Measurements from ENCODE around the gene SNX32.

DNA sequence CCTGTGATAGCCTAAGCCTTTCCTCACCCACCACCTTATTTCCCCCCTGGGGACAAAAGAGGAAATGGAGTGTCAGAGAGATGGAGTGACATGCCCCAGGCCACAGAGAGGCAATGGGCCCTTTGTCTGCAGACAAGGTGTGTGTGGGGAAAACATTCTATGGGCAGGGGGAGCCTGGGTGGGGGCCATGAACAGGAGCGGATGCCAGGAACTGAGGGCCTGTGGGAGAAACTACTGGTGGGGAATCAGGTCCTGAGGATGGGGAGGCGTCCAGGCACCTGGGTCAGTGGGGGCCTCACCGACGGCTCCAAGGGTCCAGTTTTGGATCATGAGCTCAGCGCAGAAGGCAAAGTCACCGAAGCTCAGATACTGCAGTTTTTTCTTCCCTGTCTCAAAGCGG is 51.5 kb downstream of the SNX32 start:
- TF ChIP-seq EZH2 (IDR thresholded peaks at IDR 0.05; ENCODE audit: borderline replicate concordance, low read length), result no peak
- TF ChIP-seq, protein P1, sequence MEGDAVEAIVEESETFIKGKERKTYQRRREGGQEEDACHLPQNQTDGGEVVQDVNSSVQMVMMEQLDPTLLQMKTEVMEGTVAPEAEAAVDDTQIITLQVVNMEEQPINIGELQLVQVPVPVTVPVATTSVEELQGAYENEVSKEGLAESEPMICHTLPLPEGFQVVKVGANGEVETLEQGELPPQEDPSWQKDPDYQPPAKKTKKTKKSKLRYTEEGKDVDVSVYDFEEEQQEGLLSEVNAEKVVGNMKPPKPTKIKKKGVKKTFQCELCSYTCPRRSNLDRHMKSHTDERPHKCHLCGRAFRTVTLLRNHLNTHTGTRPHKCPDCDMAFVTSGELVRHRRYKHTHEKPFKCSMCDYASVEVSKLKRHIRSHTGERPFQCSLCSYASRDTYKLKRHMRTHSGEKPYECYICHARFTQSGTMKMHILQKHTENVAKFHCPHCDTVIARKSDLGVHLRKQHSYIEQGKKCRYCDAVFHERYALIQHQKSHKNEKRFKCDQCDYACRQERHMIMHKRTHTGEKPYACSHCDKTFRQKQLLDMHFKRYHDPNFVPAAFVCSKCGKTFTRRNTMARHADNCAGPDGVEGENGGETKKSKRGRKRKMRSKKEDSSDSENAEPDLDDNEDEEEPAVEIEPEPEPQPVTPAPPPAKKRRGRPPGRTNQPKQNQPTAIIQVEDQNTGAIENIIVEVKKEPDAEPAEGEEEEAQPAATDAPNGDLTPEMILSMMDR (conservative IDR thresholded peaks at IDR 0.05 in 1 of 2, IDR thresholded peaks at IDR 0.05 in 1 of 2; ENCODE audit: extremely low read depth in 1 of 2, insufficient read depth in 1 of 2, low read depth in 1 of 2, low read length in 2 of 2), result no peak
